ENCODE measurements around the gene SPTBN1.

DNA sequence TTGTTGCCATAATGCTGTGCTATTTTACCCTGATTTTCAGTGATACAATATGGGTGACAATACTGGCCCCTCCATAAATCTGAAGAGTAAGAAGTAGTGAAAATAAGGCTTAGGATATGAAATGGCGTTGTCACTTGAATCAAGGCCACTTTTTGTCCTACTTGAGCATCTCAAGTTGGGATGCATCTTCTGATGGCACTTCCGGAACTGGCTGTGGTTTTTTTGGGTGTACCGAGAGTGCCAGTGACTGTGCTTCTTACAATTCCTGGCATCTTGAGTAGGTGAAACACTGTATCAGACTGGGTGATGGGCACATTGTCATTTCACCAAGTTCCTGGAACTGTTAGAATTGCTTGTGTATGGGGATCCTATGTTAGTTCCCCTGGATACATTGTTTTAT, 214.9 kb downstream of the SPTBN1 start:
- TF ChIP-seq CTCF (conservative IDR thresholded peaks at IDR 0.05; ENCODE audit: low read depth, low read length) (no peak), RFX5 (IDR thresholded peaks at IDR 0.05; ENCODE audit: low read depth, low read length) (no peak), BHLHE40 (IDR thresholded peaks at IDR 0.05; ENCODE audit: low read depth, low read length) (no peak), POLR2A (IDR thresholded peaks at IDR 0.05; ENCODE audit: low read depth, low read length) (no peak), CEBPB (IDR thresholded peaks at IDR 0.05; ENCODE audit: low read depth, low read length) (no peak), CHD1 (IDR thresholded peaks at IDR 0.05; ENCODE audit: low read depth, low read length) (no peak), NFE2L2 (IDR thresholded peaks at IDR 0.05; ENCODE audit: low read depth, low read length) (no peak), FOS (IDR thresholded peaks at IDR 0.05; ENCODE audit: low read depth, low read length) (no peak), SMC3 (IDR thresholded peaks at IDR 0.05; ENCODE audit: low read depth, low read length) (no peak)
- TF ChIP-seq, protein P1, sequence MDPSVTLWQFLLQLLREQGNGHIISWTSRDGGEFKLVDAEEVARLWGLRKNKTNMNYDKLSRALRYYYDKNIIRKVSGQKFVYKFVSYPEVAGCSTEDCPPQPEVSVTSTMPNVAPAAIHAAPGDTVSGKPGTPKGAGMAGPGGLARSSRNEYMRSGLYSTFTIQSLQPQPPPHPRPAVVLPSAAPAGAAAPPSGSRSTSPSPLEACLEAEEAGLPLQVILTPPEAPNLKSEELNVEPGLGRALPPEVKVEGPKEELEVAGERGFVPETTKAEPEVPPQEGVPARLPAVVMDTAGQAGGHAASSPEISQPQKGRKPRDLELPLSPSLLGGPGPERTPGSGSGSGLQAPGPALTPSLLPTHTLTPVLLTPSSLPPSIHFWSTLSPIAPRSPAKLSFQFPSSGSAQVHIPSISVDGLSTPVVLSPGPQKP (IDR thresholded peaks at IDR 0.05; ENCODE audit: borderline replicate concordance, low read depth, low read length), result no peak

Data from IMR-90 (cell line).